HEK293 (cell line): ENCODE measurements around the gene CMTM1.

Source experiments
- CTCF ChIA-PET: fragments of 350-600 bp; formaldehyde crosslinking; extraction: SDS; loops from one replicate; lab custom pipeline; 2021; ENCODE audit warnings: antibody characterized with exemption; lab: Yijun Ruan, JAX
- POLR2A ChIA-PET: fragments of 300-600 bp; formaldehyde crosslinking; extraction: SDS; loops from one replicate; lab custom pipeline; 2020; ENCODE audit warnings: antibody characterized with exemption, inconsistent platforms; lab: Yijun Ruan, JAX
- H3K27ac ChIP-seq: fragments of 200-500 bp; sonication (Bioruptor generic); 2 replicates; pipeline ENCODE4 v1.5.1; 2014; ENCODE audit warnings: low read depth, low read length, control low read depth, inconsistent platforms; ENCODE audit errors: extremely low read depth
- H3K36me3 ChIP-seq, 2 experiments: fragments of 200-500 bp in 1 of 2; sonication (Bioruptor generic) in 1 of 2; 1 replicate in 1 of 2; 2 replicates in 1 of 2; pipeline ENCODE4 v1.5.1; 2014 to 2017; ENCODE audit warnings: inconsistent platforms in 2 of 2, low read length in 2 of 2; ENCODE audit not compliant: control insufficient read depth in 2 of 2, insufficient read depth in 1 of 2
- H3K4me1 ChIP-seq: fragments of 200-500 bp; sonication (Bioruptor generic); 2 replicates; pipeline ENCODE4 v1.5.1; 2014; ENCODE audit warnings: mild to moderate bottlenecking, low read length, inconsistent platforms; ENCODE audit not compliant: control insufficient read depth, insufficient read depth
- H3K4me3 ChIP-seq: 2 replicates; pipeline ENCODE4 v1.5.1; 2011; ENCODE audit warnings: low read depth, mild to moderate bottlenecking, control low read depth, low read length, moderate library complexity
- H3K9me3 ChIP-seq: fragments of 200-500 bp; sonication (Bioruptor generic); 2 replicates; pipeline ENCODE4 v1.5.1; 2014; ENCODE audit warnings: low read depth, low read length, inconsistent platforms; ENCODE audit not compliant: control insufficient read depth, insufficient read depth
- GLI4 ChIP-seq: fragments of 450-650 bp; formaldehyde crosslinking; IDR thresholded peaks from 2 replicates; pipeline ENCODE4 v1.5.1; 2016; ENCODE audit warnings: missing biosample characterization, missing genetic modification characterization
- REPIN1 ChIP-seq: fragments of 450-650 bp; formaldehyde crosslinking; IDR thresholded peaks from 2 replicates; pipeline ENCODE4 v1.5.1; 2017; ENCODE audit warnings: missing biosample characterization, missing genetic modification characterization, low read depth
- SCRT1 ChIP-seq: fragments of 450-650 bp; formaldehyde crosslinking; IDR thresholded peaks from 2 replicates; pipeline ENCODE4 v1.5.1; 2016; ENCODE audit warnings: missing biosample characterization, missing genetic modification characterization, borderline replicate concordance
- SCRT2 ChIP-seq: fragments of 450-650 bp; formaldehyde crosslinking; IDR thresholded peaks from 2 replicates; pipeline ENCODE4 v1.5.1; 2016; ENCODE audit warnings: missing biosample characterization, missing genetic modification characterization
- ZBTB17 ChIP-seq: fragments of 450-650 bp; formaldehyde crosslinking; IDR thresholded peaks from 2 replicates; pipeline ENCODE4 v1.5.1; 2016; ENCODE audit warnings: missing biosample characterization, missing genetic modification characterization
- ZBTB8A ChIP-seq: fragments of 450-650 bp; formaldehyde crosslinking; IDR thresholded peaks from 2 replicates; pipeline ENCODE4 v1.5.1; 2016; ENCODE audit warnings: missing biosample characterization, missing genetic modification characterization
- ZNF140 ChIP-seq: fragments of 450-650 bp; formaldehyde crosslinking; IDR thresholded peaks from 2 replicates; pipeline ENCODE4 v1.5.1; 2016; ENCODE audit warnings: missing biosample characterization, missing genetic modification characterization
- ZNF274 ChIP-seq, 2 experiments: fragments of 200-500 bp in 1 of 2; fragments of 450-650 bp in 1 of 2; sonication (Bioruptor generic) in 1 of 2; formaldehyde crosslinking in 1 of 2; IDR thresholded peaks; 2 replicates each; pipeline versions ENCODE4 v1.5.1 to v1.6.1; 2014 to 2016; ENCODE audit warnings: borderline replicate concordance in 1 of 2, inconsistent platforms in 1 of 2, low read length in 1 of 2, missing biosample characterization in 1 of 2, missing genetic modification characterization in 1 of 2
- ZNF335 ChIP-seq: fragments of 450-650 bp; formaldehyde crosslinking; conservative IDR thresholded peaks from 2 replicates; pipeline ENCODE4 v1.5.1; 2016; ENCODE audit warnings: missing biosample characterization, missing genetic modification characterization
- ZNF416 ChIP-seq: fragments of 450-650 bp; formaldehyde crosslinking; IDR thresholded peaks from 2 replicates; pipeline ENCODE4 v1.5.1; 2016; ENCODE audit warnings: missing biosample characterization, missing genetic modification characterization
- ZNF529 ChIP-seq: fragments of 450-650 bp; formaldehyde crosslinking; IDR thresholded peaks from 2 replicates; pipeline ENCODE4 v1.5.1; 2017; ENCODE audit warnings: missing genetic modification characterization, missing biosample characterization; ENCODE audit not compliant: insufficient replicate concordance
- ZNF600 ChIP-seq: fragments of 450-650 bp; formaldehyde crosslinking; IDR thresholded peaks from 2 replicates; pipeline ENCODE4 v1.5.1; 2016; ENCODE audit warnings: missing biosample characterization, missing genetic modification characterization
- ZNF660 ChIP-seq: fragments of 450-650 bp; IDR thresholded peaks from 2 replicates; pipeline ENCODE4 v1.5.1; 2018; ENCODE audit warnings: missing biosample characterization, mild to moderate bottlenecking, missing genetic modification characterization
- ZNF670 ChIP-seq: fragments of 450-650 bp; formaldehyde crosslinking; IDR thresholded peaks from 2 replicates; pipeline ENCODE4 v1.5.1; 2016; ENCODE audit warnings: missing biosample characterization, missing genetic modification characterization, low read depth
- TF ChIP-seq, protein P1 (sequence below): fragments of 450-650 bp; formaldehyde crosslinking; IDR thresholded peaks from 2 replicates; pipeline ENCODE4 v1.5.1; 2016; ENCODE audit warnings: missing biosample characterization, missing genetic modification characterization
- TF ChIP-seq, protein P2 (sequence below): fragments of 450-650 bp; formaldehyde crosslinking; IDR thresholded peaks from 2 replicates; pipeline ENCODE4 v1.5.1; 2017; ENCODE audit warnings: missing biosample characterization, missing genetic modification characterization

CMTM1 gene

DNA sequence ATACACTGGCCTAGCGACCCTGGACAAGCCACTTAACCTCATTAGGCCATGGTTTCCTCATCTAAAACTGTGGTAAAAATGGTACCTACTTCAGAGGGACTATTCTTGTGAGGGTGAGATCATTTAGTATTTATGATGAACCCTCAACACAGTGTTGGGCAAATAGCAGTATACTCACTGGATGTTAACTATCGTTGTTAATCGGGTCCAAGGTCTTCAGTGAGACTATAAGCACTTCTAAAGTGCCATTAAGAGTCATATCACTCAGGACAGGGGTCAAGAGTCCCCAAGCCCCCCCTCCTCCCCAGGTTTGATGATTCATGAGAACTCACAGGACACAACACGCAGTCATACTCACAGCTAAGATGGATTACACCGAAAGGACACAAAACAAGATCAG is 27.3 kb upstream of the CMTM1 start (continued):
- TF ChIP-seq ZNF274 (IDR thresholded peaks at IDR 0.05; ENCODE audit: low read length): no peak
- no peak for TF ChIP-seq ZNF274 (tag by site-specific recombination; IDR thresholded peaks at IDR 0.05; ENCODE audit: borderline replicate concordance)
- no peak for TF ChIP-seq ZNF600
- TF ChIP-seq ZNF660: no peak
- TF ChIP-seq ZNF670 (tag by site-specific recombination): no peak
- no peak for TF ChIP-seq ZNF140 (tag by site-specific recombination)

DNA sequence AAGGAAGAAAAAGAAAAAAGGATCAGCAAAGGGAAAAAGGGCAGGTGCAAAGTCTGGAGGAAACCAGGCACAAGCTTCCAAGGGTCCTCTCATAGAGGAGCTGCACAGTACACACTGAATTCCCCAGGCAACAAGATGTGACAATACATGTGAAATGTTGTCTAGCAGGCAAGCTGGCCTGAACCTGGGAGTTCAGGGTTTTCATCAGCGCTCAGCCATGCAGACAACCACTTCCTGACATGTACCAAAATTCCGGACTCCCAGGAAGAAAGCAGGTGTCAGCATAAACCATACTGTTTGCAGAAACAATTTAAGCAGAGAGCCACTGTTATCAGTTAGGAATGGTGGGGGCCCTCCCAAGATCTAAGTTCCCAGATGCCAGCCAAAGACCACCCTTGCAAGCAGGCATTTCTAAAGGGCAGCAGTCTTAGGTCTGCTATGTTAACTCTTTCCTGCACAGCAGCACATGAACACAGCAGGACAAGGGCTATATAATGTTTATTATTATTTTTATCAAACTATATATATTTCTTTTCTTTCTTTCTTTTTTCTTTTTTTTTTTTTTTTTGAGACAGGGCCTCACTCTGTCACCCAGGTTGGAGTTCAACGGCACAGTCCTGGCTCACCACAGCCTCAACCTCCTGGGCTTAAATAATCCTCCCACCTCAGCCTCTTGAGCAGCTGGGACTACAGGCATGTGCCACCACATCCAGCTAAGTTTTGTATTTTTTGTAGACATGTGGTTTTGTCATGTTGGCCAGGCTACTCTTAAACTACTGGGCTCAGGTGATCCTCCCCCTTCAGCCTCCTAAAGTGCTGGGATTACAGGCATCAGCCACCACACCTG is 26.4 kb upstream of the CMTM1 start:
- no peak overlapping the region for H3K4me3 ChIP-seq
- TF ChIP-seq, protein P1, sequence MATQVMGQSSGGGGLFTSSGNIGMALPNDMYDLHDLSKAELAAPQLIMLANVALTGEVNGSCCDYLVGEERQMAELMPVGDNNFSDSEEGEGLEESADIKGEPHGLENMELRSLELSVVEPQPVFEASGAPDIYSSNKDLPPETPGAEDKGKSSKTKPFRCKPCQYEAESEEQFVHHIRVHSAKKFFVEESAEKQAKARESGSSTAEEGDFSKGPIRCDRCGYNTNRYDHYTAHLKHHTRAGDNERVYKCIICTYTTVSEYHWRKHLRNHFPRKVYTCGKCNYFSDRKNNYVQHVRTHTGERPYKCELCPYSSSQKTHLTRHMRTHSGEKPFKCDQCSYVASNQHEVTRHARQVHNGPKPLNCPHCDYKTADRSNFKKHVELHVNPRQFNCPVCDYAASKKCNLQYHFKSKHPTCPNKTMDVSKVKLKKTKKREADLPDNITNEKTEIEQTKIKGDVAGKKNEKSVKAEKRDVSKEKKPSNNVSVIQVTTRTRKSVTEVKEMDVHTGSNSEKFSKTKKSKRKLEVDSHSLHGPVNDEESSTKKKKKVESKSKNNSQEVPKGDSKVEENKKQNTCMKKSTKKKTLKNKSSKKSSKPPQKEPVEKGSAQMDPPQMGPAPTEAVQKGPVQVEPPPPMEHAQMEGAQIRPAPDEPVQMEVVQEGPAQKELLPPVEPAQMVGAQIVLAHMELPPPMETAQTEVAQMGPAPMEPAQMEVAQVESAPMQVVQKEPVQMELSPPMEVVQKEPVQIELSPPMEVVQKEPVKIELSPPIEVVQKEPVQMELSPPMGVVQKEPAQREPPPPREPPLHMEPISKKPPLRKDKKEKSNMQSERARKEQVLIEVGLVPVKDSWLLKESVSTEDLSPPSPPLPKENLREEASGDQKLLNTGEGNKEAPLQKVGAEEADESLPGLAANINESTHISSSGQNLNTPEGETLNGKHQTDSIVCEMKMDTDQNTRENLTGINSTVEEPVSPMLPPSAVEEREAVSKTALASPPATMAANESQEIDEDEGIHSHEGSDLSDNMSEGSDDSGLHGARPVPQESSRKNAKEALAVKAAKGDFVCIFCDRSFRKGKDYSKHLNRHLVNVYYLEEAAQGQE (tag by site-specific recombination): no peak
- peak; percentile 58 for TF ChIP-seq ZNF335 (tag by site-specific recombination)
- no peak for TF ChIP-seq GLI4 (tag by site-specific recombination)
- no peak overlapping the region for H3K27ac ChIP-seq
- POLR2A ChIA-PET: interaction anchor here (0.6 kb wide), 1 partner anchor 17 kb away, joined by 3 read pairs; no protein-coding TSS in a partner anchor
- peaks cover 3 to 44% of the 10 kb centered on the region in 2 experiments; a peak in 2 of 3 replicates for H3K36me3 ChIP-seq
- H3K4me1 ChIP-seq: no peaks in the 10 kb centered on the region
- H3K9me3 ChIP-seq: no peaks in the 10 kb centered on the region
- CTCF ChIA-PET: interaction anchor here (1.0 kb wide), 1 partner anchor 27 kb away, joined by 4 read pairs; no protein-coding TSS in a partner anchor

DNA sequence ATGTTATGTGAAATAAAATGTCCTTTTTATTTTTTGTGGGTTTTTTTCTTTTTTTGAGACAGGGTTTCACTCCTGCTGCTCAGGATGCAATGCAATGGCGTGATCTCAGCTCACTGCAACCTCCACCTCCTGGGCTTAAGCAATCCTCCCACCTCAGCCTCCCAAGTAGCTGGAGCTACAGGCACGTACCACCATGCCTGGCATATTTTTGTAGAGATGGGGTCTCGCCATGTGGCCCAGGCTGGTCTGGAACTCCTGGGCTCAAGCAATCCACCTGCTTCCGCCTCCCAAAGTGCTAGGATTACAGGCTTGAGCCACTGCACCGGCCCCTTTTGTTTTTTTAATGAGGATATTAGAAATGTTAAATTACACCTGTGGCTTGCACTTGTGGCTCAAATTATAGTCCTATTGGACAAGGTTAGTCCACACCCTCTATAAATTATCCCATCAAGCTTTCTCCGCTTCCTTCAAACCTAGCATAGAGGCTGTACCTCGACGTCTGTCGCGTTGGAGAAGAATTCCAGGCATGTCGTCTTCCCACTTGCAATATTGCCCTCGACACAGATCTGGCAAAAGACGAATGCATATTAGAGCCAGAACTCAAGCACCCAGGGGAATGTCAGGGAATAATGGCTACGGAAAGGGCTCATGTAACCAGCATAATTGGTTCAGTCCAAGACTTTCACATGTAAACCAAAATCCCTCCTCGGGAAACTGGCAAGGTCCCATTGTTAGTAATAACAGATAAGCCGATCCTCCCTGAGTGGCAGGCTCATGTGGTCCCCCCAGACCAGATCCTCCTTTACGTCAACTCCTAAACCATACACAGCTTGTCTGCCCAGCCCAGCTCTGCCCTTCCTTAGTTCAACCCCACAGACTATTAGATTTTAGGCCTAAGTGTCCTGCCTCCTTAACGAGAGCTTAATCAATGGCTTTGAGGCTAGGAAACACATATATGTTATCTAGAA is 24.6 kb upstream of the CMTM1 start:
- Histone ChIP-seq H3K9me3 (no peaks in the 10 kb centered on the region), H3K4me3 (no peak overlapping the region), H3K4me1 (no peaks in the 10 kb centered on the region)
- ChIA-PET CTCF (interaction anchor here (1.0 to 1.7 kb wide), 2 partner anchors 11 to 29 kb away, joined by 3 to 4 read pairs; partner anchors contain the start of gene CKLF), POLR2A (no interaction called here)
- peak; percentile 28; the same call in 1 of the 2 replicates for TF ChIP-seq SCRT1
- TF ChIP-seq REPIN1 (tag by site-specific recombination): no peak
- TF ChIP-seq ZNF416 (tag by site-specific recombination): no peak
- TF ChIP-seq, protein P2, sequence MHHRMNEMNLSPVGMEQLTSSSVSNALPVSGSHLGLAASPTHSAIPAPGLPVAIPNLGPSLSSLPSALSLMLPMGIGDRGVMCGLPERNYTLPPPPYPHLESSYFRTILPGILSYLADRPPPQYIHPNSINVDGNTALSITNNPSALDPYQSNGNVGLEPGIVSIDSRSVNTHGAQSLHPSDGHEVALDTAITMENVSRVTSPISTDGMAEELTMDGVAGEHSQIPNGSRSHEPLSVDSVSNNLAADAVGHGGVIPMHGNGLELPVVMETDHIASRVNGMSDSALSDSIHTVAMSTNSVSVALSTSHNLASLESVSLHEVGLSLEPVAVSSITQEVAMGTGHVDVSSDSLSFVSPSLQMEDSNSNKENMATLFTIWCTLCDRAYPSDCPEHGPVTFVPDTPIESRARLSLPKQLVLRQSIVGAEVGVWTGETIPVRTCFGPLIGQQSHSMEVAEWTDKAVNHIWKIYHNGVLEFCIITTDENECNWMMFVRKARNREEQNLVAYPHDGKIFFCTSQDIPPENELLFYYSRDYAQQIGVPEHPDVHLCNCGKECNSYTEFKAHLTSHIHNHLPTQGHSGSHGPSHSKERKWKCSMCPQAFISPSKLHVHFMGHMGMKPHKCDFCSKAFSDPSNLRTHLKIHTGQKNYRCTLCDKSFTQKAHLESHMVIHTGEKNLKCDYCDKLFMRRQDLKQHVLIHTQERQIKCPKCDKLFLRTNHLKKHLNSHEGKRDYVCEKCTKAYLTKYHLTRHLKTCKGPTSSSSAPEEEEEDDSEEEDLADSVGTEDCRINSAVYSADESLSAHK (tag by site-specific recombination): no peak
- TF ChIP-seq ZBTB17 (tag by site-specific recombination): no peak
- TF ChIP-seq SCRT2 (tag by site-specific recombination): peak; percentile 45; the same call in 1 of the 2 replicates
- TF ChIP-seq ZNF529 (tag by site-specific recombination): no peak
- no peak for TF ChIP-seq ZBTB8A (tag by site-specific recombination)
- TF ChIP-seq, all 188 proteins: peak for 2
- Histone ChIP-seq H3K36me3 (peaks cover 3 to 33% of the 10 kb centered on the region in 2 experiments; a peak in 2 of 3 replicates), H3K27ac (no peak overlapping the region)
